Suprapubic skin (tissue), 4 donors: ENCODE measurements around the gene ZNF888. TPM values are rescaled to one million over a fixed set of nuclear protein-coding genes. Genes with fewer than 3 reads are reported as not detected.

Experiments
- DNase-seq, 2 donors: peaks; one replicate each; pipeline ENCODE4 v3.0.0-alpha.2; 2019; ENCODE audit warnings: low spot score in 2 of 2
- H3K27ac ChIP-seq: fragments of 200-600 bp; sonication (generic); one replicate; pipeline ENCODE4 v1.5.1; 2019
- H3K27me3 ChIP-seq: fragments of 200-600 bp; sonication (generic); one replicate; pipeline ENCODE4 v1.5.1; 2019
- H3K36me3 ChIP-seq: fragments of 200-600 bp; sonication (generic); one replicate; pipeline ENCODE4 v1.5.1; 2019
- H3K4me1 ChIP-seq: fragments of 200-600 bp; sonication (generic); one replicate; pipeline ENCODE4 v1.5.1; 2019
- H3K4me3 ChIP-seq: fragments of 200-600 bp; sonication (generic); one replicate; pipeline ENCODE4 v1.5.1; 2019; ENCODE audit warnings: mild to moderate bottlenecking
- H3K9me3 ChIP-seq: fragments of 200-600 bp; sonication (generic); one replicate; pipeline ENCODE4 v1.5.1; 2019
- EP300 ChIP-seq: sonication (generic); formaldehyde crosslinking; IDR thresholded peaks from one replicate; pipeline ENCODE4 v1.6.1; 2017; ENCODE audit warnings: antibody characterized with exemption
- POLR2A ChIP-seq, 2 donors: fragments of 450-650 bp; IDR thresholded peaks; one replicate each; pipeline ENCODE4 v1.6.1; 2017; ENCODE audit warnings: antibody characterized with exemption in 2 of 2, mild to moderate bottlenecking in 2 of 2, moderate library complexity in 2 of 2
- POLR2AphosphoS5 ChIP-seq, 3 donors: sonication (generic); formaldehyde crosslinking; IDR thresholded peaks; one replicate each; pipeline ENCODE4 v1.6.1; 2017; ENCODE audit warnings: antibody characterized with exemption in 3 of 3
- WGBS: methylation state at CpG from one replicate; pipeline ENCODE4 v1.1.5; 2018; 5-methylcytosine and 5-hydroxymethylcytosine counted together
- total RNA-seq, 4 donors: library from RNA; depleted of rRNA; stranded (reverse); fragments of >200 nt; gene quantifications; one replicate each; pipeline ENCODE4 v1.1.0, GENCODE V29; 2016
- TF ChIP-seq, protein P1 (sequence below), 2 donors: fragments of 200-600 bp in 1 of 2; fragments of 450-650 bp in 1 of 2; sonication (generic) in 1 of 2; IDR thresholded peaks; one replicate each; pipeline ENCODE4 v1.5.1; 2016 to 2019; ENCODE audit warnings: antibody characterized with exemption in 2 of 2, mild to moderate bottlenecking in 1 of 2, moderate library complexity in 1 of 2

ZNF888 gene
- total RNA-seq: 1 to 10 TPM; 3.5 to 5.3 (median 4.5) TPM

- peak within 1 kb of the TSS; percentile 95 for H3K27ac ChIP-seq
- peak; percentile 94 to 95 for DNase-seq
- H3K4me3 ChIP-seq: peak within 1 kb of the TSS; percentile 82
- 1% methylated on average over 27 of the region's 55 CpGs for WGBS
- H3K4me1 ChIP-seq: peaks cover 20% of the 10 kb centered on the region
- TF ChIP-seq, protein P1, sequence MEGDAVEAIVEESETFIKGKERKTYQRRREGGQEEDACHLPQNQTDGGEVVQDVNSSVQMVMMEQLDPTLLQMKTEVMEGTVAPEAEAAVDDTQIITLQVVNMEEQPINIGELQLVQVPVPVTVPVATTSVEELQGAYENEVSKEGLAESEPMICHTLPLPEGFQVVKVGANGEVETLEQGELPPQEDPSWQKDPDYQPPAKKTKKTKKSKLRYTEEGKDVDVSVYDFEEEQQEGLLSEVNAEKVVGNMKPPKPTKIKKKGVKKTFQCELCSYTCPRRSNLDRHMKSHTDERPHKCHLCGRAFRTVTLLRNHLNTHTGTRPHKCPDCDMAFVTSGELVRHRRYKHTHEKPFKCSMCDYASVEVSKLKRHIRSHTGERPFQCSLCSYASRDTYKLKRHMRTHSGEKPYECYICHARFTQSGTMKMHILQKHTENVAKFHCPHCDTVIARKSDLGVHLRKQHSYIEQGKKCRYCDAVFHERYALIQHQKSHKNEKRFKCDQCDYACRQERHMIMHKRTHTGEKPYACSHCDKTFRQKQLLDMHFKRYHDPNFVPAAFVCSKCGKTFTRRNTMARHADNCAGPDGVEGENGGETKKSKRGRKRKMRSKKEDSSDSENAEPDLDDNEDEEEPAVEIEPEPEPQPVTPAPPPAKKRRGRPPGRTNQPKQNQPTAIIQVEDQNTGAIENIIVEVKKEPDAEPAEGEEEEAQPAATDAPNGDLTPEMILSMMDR (IDR thresholded peaks at IDR 0.05): no peak
- TF ChIP-seq EP300 (no peak), POLR2AphosphoS5 (IDR thresholded peaks at IDR 0.05) (peak in 1 of 3 donors; percentile 60)
- H3K36me3 ChIP-seq: no peaks in the 10 kb centered on the region
- no peaks in the 10 kb centered on the region for H3K27me3 ChIP-seq
- H3K9me3 ChIP-seq: no peaks in the 10 kb centered on the region
These were observed at the start of gene ZNF888 for GRCh38 chr19:52922841-52923777. Gene ZNF888 (minus strand): TSS chr19:52923428. CDS start chr19:52917873, 5,555 bp downstream.

DNA sequence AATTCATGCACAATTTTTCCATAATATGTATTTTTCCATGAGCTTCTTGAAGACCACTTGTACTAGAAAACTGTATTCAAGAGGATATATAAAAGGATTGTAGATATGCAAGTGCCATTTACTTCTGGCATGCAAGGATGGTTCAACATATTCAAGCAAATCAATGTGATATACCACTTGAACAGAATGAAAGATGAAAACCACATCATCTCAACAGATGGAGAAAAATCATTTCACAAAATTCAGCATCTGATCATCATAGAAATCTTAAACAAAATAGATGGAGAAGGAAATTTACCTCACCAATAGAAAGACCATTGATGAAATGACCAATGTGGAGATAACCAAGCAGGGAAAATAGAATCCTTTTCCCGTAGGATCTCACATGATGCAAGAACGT lies 44.5 kb upstream of the ZNF888 start:
- DNase-seq: no peak
- no peak overlapping the region for H3K27ac ChIP-seq
- peaks cover 8% of the 10 kb centered on the region for H3K4me1 ChIP-seq
- H3K9me3 ChIP-seq: peaks cover 16% of the 10 kb centered on the region
- no peak overlapping the region for H3K4me3 ChIP-seq
- peaks cover 15% of the 10 kb centered on the region for H3K36me3 ChIP-seq
- TF ChIP-seq POLR2AphosphoS5 (IDR thresholded peaks at IDR 0.05): no peak
- TF ChIP-seq, protein P1 (IDR thresholded peaks at IDR 0.05): no peak
- no peak for TF ChIP-seq EP300
- no peak for TF ChIP-seq POLR2A (IDR thresholded peaks at IDR 0.05)
- 99% methylated on average over 2 of the region's 2 CpGs for WGBS
- H3K27me3 ChIP-seq: no peaks in the 10 kb centered on the region

- WGBS: 4% methylated on average over 12 of the region's 12 CpGs
- Histone ChIP-seq H3K27me3 (no peaks in the 10 kb centered on the region), H3K4me3 (peak overlapping the region; percentile 76), H3K9me3 (peaks cover 6% of the 10 kb centered on the region), H3K36me3 (peaks cover 17% of the 10 kb centered on the region), H3K4me1 (peaks cover 21% of the 10 kb centered on the region), H3K27ac (peak overlapping the region; percentile 87)
- peak in 1 of 2 donors; percentile 58 for DNase-seq
- TF ChIP-seq, protein P1 (IDR thresholded peaks at IDR 0.05): no peak
- TF ChIP-seq POLR2A (IDR thresholded peaks at IDR 0.05): no peak
- TF ChIP-seq EP300: no peak
- no peak for TF ChIP-seq POLR2AphosphoS5 (IDR thresholded peaks at IDR 0.05)
These were observed 40.0 kb upstream of the ZNF888 start for GRCh38 chr19:52963247-52963618.

- no peak for TF ChIP-seq EP300
- peak in 2 of 3 donors; percentile 5 to 48 for TF ChIP-seq POLR2AphosphoS5 (IDR thresholded peaks at IDR 0.05)
- TF ChIP-seq, protein P1 (IDR thresholded peaks at IDR 0.05): no peak
- H3K9me3 ChIP-seq: peaks cover 4% of the 10 kb centered on the region
- H3K4me1 ChIP-seq: peaks cover 21% of the 10 kb centered on the region
- H3K27ac ChIP-seq: peak within 1 kb of the TSS; percentile 87
- no peaks in the 10 kb centered on the region for H3K27me3 ChIP-seq
- H3K4me3 ChIP-seq: peak within 1 kb of the TSS; percentile 76
- WGBS: 0% methylated on average over 28 of the region's 55 CpGs
- H3K36me3 ChIP-seq: peaks cover 17% of the 10 kb centered on the region
- DNase-seq: peak; percentile 99
These were observed 39.4 kb upstream of the ZNF888 start, which contains the start of gene ZNF816 for GRCh38 chr19:52962394-52963246. Gene ZNF816 (minus strand): TSS chr19:52962881. CDS start chr19:52956089, 6,792 bp downstream.
